ENCODE measurements around the gene AMY2A. TPM values are rescaled to one million over a fixed set of nuclear protein-coding genes. Genes with fewer than 3 reads are reported as not detected.
"Not testable (repeated sequence)": the region's sequence is repeated elsewhere in the genome, so short reads cannot be mapped to it uniquely, and the experiment has no call there.

The AMY2A gene
- not detected in 2 replicates for polyA plus RNA-seq (2013)

GRCh38 chr1:103616994-103617477 is at the start of gene AMY2A:
Gene AMY2A (plus strand): TSS chr1:103617427. CDS start chr1:103617441, 14 bp downstream.
- not testable (repeated sequence) for H3K27me3 ChIP-seq (ENCODE audit: insufficient read depth, low read length); H3K4me2 ChIP-seq (ENCODE audit: low read length); H3K23ac ChIP-seq (ENCODE audit: low read length); DNase-seq; H3K9ac ChIP-seq (ENCODE audit: low read length); H2AFZ ChIP-seq (ENCODE audit: insufficient read depth, low read length, poor library complexity); H4K12ac ChIP-seq (ENCODE audit: low read depth, low read length); H4K8ac ChIP-seq (ENCODE audit: low read depth, low read length); H3K36me3 ChIP-seq (ENCODE audit: control insufficient read depth in 1 of 2, insufficient read depth in 2 of 2, low read length in 2 of 2); H2BK12ac ChIP-seq (ENCODE audit: low read length); H3K4ac ChIP-seq (ENCODE audit: low read depth, low read length); H2BK5ac ChIP-seq (ENCODE audit: low read depth, low read length, poor library complexity); H3K4me1 ChIP-seq (ENCODE audit: control insufficient read depth in 1 of 2, insufficient read depth in 2 of 2, low read length in 2 of 2); H3K27ac ChIP-seq (ENCODE audit: low read depth, low read length); H3K79me2 ChIP-seq (ENCODE audit: control insufficient read depth, insufficient read depth, low read length, poor library complexity); H3K4me3 ChIP-seq (ENCODE audit: low read depth, low read length); H3K9me3 ChIP-seq (ENCODE audit: insufficient read depth, low read depth, low read length); H3K79me1 ChIP-seq (ENCODE audit: low read length); H3K18ac ChIP-seq (ENCODE audit: low read length); H2AK5ac ChIP-seq (ENCODE audit: low read length); H3K14ac ChIP-seq (ENCODE audit: low read length); H2BK120ac ChIP-seq (ENCODE audit: insufficient read depth, low read length, poor library complexity)
- H4K91ac ChIP-seq (ENCODE audit: low read depth, low read length): peak within 1 kb of the TSS; percentile 14
- WGBS (ENCODE audit: extremely low coverage, insufficient coverage, insufficient read length): no CpG with 5 or more reads among the region's 3 CpGs

DNA sequence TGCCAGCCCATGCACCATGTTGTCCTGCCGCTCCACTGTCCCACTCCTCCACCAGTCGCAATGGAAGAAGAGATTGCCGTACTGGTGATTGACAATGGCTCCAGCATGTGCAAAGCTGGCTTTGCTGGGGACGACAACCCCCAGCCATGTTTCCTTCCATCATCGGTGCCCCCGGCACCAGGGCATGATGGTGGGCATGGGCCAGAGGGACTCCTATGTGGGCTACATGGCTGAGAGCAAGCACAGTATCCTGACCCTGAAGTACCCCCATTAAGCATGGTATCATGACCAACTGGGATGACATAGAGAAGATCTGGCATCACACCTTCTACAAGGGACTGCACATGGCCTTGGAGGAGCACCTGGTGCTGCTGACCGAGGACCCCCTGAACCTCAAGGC is 47.7 kb upstream of the AMY2A start:
- Histone ChIP-seq H3K79me1 (ENCODE audit: low read length) (no peaks in the 10 kb centered on the region), H3K4me3 (ENCODE audit: low read depth, low read length) (no peak overlapping the region), H3K4me1 (ENCODE audit: control insufficient read depth in 1 of 2, insufficient read depth in 2 of 2, low read length in 2 of 2) (no peaks in the 10 kb centered on the region), H4K91ac (ENCODE audit: low read depth, low read length) (no peak overlapping the region), H4K12ac (ENCODE audit: low read depth, low read length) (no peak overlapping the region), H3K23ac (ENCODE audit: low read length) (no peak overlapping the region), H3K4me2 (ENCODE audit: low read length) (no peak overlapping the region), H3K36me3 (ENCODE audit: control insufficient read depth in 1 of 2, insufficient read depth in 2 of 2, low read length in 2 of 2) (no peaks in the 10 kb centered on the region), H2AK5ac (ENCODE audit: low read length) (no peak overlapping the region), H2AFZ (ENCODE audit: insufficient read depth, low read length, poor library complexity) (no peak overlapping the region), H2BK12ac (ENCODE audit: low read length) (no peak overlapping the region), H3K27ac (ENCODE audit: low read depth, low read length) (no peak overlapping the region), H3K27me3 (ENCODE audit: insufficient read depth, low read length) (no peaks in the 10 kb centered on the region), H2BK120ac (ENCODE audit: insufficient read depth, low read length, poor library complexity) (no peak overlapping the region), H3K79me2 (ENCODE audit: control insufficient read depth, insufficient read depth, low read length, poor library complexity) (no peaks in the 10 kb centered on the region), H3K4ac (ENCODE audit: low read depth, low read length) (no peak overlapping the region), H3K14ac (ENCODE audit: low read length) (no peak overlapping the region), H2BK5ac (ENCODE audit: low read depth, low read length, poor library complexity) (no peak overlapping the region), H3K9ac (ENCODE audit: low read length) (no peak overlapping the region), H4K8ac (ENCODE audit: low read depth, low read length) (no peak overlapping the region), H3K18ac (ENCODE audit: low read length) (no peak overlapping the region), H3K9me3 (ENCODE audit: insufficient read depth, low read depth, low read length) (peaks cover 7% of the 10 kb centered on the region)
- DNase-seq: no peak
- no CpG with 5 or more reads among the region's 7 CpGs for WGBS (ENCODE audit: extremely low coverage, insufficient coverage, insufficient read length)

- H2BK12ac ChIP-seq (ENCODE audit: low read length); H3K9ac ChIP-seq (ENCODE audit: low read length); H3K79me2 ChIP-seq (ENCODE audit: control insufficient read depth, insufficient read depth, low read length, poor library complexity); H3K4ac ChIP-seq (ENCODE audit: low read depth, low read length); H3K9me3 ChIP-seq (ENCODE audit: insufficient read depth, low read depth, low read length); H2BK120ac ChIP-seq (ENCODE audit: insufficient read depth, low read length, poor library complexity); H3K23ac ChIP-seq (ENCODE audit: low read length); H3K36me3 ChIP-seq (ENCODE audit: control insufficient read depth in 1 of 2, insufficient read depth in 2 of 2, low read length in 2 of 2); H4K91ac ChIP-seq (ENCODE audit: low read depth, low read length); H4K8ac ChIP-seq (ENCODE audit: low read depth, low read length); H2BK5ac ChIP-seq (ENCODE audit: low read depth, low read length, poor library complexity); H4K12ac ChIP-seq (ENCODE audit: low read depth, low read length); H3K18ac ChIP-seq (ENCODE audit: low read length); H2AFZ ChIP-seq (ENCODE audit: insufficient read depth, low read length, poor library complexity); H3K79me1 ChIP-seq (ENCODE audit: low read length); H3K4me3 ChIP-seq (ENCODE audit: low read depth, low read length); H3K14ac ChIP-seq (ENCODE audit: low read length); H3K4me1 ChIP-seq (ENCODE audit: control insufficient read depth in 1 of 2, insufficient read depth in 2 of 2, low read length in 2 of 2); H3K27me3 ChIP-seq (ENCODE audit: insufficient read depth, low read length); H2AK5ac ChIP-seq (ENCODE audit: low read length); DNase-seq; H3K4me2 ChIP-seq (ENCODE audit: low read length); H3K27ac ChIP-seq (ENCODE audit: low read depth, low read length): not testable (repeated sequence)
- WGBS (ENCODE audit: extremely low coverage, insufficient coverage, insufficient read length): no CpG with 5 or more reads among the region's 2 CpGs
Measured at GRCh38 chr1:103571289-103571688, 45.9 kb upstream of the AMY2A start, which contains the start of gene AMY2B. Gene AMY2B (plus strand): TSS chr1:103571589. CDS start chr1:103571603, 14 bp downstream.

DNA sequence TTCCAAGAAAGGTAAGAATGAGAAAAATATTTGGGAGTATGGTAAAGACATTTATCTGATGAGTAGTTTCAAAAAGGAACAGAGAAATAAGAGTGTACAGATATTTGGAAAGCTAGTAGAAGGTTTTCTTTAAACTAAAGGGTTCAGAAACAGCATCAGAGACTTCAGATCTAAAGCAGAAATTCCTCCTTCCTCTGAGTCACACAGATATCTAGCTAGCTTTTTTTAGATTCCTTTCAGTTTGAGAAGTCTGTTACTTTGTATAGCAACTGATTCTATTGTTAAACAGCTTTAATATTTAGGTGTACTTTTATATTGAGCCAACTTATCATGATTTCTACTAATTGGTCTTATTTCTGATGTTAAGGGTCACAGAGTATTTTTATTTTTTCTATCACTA is 41.2 kb upstream of the AMY2A start:
- no peak overlapping the region for H2AFZ ChIP-seq (ENCODE audit: insufficient read depth, low read length, poor library complexity)

More for the DNA sequence above, 41.2 kb upstream of the AMY2A start:
- no peaks in the 10 kb centered on the region for H3K4me1 ChIP-seq (ENCODE audit: control insufficient read depth in 1 of 2, insufficient read depth in 2 of 2, low read length in 2 of 2)
- H3K27ac ChIP-seq (ENCODE audit: low read depth, low read length): no peak overlapping the region
- H3K27me3 ChIP-seq (ENCODE audit: insufficient read depth, low read length): no peaks in the 10 kb centered on the region
- H3K79me1 ChIP-seq (ENCODE audit: low read length): no peaks in the 10 kb centered on the region
- no peak overlapping the region for H3K9ac ChIP-seq (ENCODE audit: low read length)
- H3K4me3 ChIP-seq (ENCODE audit: low read depth, low read length): no peak overlapping the region
- no peak overlapping the region for H3K23ac ChIP-seq (ENCODE audit: low read length)
- no peak overlapping the region for H4K12ac ChIP-seq (ENCODE audit: low read depth, low read length)
- no peak overlapping the region for H4K8ac ChIP-seq (ENCODE audit: low read depth, low read length)
- DNase-seq: no peak
- no peaks in the 10 kb centered on the region for H3K79me2 ChIP-seq (ENCODE audit: control insufficient read depth, insufficient read depth, low read length, poor library complexity)
- H3K18ac ChIP-seq (ENCODE audit: low read length): no peak overlapping the region
- no peak overlapping the region for H2BK120ac ChIP-seq (ENCODE audit: insufficient read depth, low read length, poor library complexity)
- no peaks in the 10 kb centered on the region for H3K9me3 ChIP-seq (ENCODE audit: insufficient read depth, low read depth, low read length)
- no peaks in the 10 kb centered on the region for H3K36me3 ChIP-seq (ENCODE audit: control insufficient read depth in 1 of 2, insufficient read depth in 2 of 2, low read length in 2 of 2)
- no peak overlapping the region for H4K91ac ChIP-seq (ENCODE audit: low read depth, low read length)
- H3K4me2 ChIP-seq (ENCODE audit: low read length): no peak overlapping the region
- no peak overlapping the region for H2AK5ac ChIP-seq (ENCODE audit: low read length)
- H3K14ac ChIP-seq (ENCODE audit: low read length): no peak overlapping the region
- no peak overlapping the region for H3K4ac ChIP-seq (ENCODE audit: low read depth, low read length)
- no peak overlapping the region for H2BK12ac ChIP-seq (ENCODE audit: low read length)
- H2BK5ac ChIP-seq (ENCODE audit: low read depth, low read length, poor library complexity): no peak overlapping the region

Measured in trophoblast cell (in vitro differentiated cells and primary cell).